HG03439 (cell line): ENCODE measurements around the gene SMG9.

Experiments
- ATAC-seq: cut with Tn5 transposase; IDR thresholded peaks from one replicate; pipeline ENCODE4 v1.9.1; 2021; ENCODE audit warnings: mild to moderate bottlenecking, moderate library complexity; ENCODE audit not compliant: unreplicated experiment

The SMG9 gene

DNA sequence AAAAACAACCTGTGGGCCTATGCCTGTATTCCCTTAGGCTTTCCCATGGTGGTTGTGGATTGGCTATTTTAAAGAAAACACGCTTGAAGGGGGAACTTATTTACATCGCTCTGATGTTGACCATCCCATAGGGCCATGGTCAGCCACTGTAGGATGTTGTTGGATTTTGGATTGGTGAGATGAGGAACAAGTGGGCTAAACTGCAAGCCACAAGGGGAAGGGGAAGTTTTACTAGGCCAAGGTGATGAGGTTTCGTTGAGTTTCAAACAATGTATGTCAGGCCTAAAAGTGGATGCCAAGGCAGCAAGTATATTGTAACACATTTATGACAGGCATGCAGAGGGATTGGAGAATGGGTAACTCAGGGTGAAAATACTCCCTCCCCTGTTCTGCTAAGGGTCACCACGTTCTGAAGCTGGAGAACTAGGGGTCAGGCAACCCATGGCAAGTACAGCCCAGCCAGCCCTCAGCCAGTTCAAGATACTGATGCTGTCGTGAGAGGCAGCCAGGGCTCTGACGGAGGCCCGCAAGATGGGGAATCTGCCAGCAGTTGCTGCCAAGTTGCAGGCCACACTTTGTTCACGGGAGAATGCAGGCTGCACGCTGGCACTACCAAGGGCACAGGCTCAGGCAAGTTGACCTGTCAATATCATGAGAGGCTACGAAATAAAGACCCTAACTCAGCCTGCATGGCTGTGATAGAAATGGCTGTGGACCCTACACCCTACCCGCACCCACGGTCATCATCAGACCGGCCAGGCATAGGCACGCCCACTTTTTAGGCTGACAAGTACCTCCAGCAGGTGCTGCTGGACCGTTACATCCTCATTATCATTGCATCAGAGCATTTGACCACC lies 27.8 kb downstream of the SMG9 start:
- ATAC-seq: no peak

DNA sequence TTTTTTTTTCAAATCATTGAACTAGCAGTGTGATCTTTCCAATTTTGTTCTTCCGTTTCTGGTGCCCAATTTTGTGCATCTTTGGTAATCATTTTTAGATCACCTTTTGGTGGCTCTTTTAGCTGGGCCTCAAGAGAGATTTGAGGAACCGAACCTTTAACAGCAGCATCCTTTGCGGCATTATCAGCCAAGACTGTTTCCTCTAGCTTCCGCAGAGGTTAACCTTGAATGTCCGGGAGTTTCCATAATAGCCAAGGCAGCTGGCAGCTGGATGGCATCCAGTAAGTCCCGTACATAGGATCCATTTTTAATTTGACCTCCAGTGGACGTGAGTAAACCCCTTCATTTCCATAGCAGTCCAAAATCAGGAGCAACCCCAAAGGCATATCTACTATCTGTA lies 29.3 kb downstream of the SMG9 start:
- no peak for ATAC-seq

DNA sequence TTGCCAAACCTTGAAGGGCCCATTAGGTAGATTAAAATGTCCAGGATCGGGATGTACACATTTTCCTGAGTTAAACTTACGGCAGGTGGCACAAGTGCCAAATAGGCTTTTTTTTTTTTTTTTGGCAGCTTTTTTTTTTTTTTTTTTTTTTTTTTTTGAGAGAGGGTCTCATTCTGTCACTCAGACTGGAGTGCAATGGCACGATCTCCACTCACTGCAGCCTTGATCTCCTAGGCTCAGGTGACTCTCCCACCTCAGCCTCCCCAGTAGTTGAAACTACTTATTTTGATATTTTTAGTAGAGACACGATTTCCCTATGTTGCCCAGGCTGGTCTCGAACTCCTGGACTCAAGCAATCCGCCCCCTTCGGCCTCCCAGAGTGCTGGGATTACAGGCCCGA lies 29.9 kb downstream of the SMG9 start:
- ATAC-seq: no peak

DNA sequence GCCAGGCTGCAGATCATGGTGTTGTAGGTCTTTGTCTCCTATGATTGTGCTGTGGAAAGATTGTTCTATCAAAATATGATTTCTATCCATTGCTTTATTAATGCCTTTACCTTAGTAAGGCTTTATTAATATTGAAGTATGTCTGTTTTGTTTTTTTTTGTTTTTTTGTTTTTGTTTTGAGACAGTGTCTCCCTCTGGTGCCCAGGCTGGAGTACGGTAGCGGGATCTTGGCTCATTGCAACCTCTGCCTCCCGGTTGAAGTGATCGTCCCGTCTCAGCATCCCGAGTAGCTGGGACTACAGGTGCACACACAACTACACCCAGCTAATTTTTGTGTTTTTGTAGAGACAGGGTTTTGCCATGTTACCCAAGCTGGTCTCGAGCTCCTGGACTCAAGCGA lies 31.2 kb downstream of the SMG9 start:
- ATAC-seq: no peak

DNA sequence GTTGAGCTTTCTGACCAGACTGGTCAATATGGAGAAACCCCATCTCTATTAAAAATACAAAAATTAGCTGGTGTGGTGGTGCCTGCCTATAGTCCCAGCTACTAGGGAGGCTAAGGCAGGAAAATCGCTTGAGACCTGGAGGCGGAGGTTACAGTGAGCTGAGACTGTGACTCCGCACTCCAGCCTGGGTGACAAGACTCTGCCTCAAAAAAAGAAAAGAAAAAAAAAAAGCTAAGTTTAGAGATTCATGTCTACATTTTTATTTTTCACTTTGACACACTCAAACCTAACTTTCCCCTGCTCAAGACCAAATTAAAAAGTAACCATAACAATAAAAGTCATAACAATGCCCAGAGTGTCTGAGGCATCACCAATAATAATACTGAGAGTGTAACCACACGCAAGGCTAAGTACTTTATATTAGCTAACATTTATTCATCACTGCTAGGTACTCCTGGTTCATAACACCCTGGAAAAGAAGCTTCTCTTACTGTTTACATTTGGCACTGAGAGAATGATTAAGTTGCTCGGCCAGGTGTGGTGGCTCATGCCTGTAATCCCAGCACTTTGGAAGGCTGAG lies 33.2 kb downstream of the SMG9 start:
- no peak for ATAC-seq

DNA sequence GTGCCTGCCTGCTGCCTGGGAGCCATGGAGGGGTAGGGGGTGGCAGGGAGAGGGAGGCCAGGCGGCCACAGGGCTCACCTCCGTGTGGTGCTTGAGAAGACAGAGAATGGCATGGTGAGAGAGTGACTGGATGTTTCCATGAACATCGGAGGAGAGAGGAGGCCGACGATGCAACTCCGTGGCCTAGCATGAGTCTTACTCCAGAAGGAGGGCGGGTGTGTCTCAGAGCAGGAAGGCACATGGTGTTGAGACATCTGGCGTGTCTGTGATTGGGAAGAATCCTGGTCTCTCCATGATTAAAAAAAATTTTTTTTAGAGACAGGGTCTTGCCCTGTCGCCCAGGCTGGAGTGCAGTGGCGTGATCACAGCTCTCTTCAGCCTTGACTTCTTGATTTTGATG lies 33.8 kb downstream of the SMG9 start:
- ATAC-seq: no peak

DNA sequence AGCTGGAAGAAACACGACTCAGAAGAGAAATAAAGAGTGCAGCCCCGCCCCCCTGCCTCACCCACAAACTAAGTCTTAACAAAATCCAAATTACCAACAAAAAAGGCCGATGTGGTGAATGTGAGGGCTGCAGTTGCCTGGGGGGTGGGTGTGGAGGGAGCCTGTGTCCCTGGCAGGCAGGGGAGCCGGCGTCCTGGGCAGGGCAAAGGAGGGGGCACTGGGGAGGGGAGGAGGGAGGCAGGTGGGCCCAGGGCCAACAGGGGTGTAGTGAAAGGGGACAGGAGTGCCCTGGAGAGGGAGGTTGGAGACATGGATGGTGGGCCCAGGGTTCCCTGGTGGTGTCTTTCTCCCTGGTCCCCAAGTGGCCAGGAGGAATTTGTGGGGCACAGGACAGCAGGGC lies 34.8 kb downstream of the SMG9 start:
- ATAC-seq: no peak

DNA sequence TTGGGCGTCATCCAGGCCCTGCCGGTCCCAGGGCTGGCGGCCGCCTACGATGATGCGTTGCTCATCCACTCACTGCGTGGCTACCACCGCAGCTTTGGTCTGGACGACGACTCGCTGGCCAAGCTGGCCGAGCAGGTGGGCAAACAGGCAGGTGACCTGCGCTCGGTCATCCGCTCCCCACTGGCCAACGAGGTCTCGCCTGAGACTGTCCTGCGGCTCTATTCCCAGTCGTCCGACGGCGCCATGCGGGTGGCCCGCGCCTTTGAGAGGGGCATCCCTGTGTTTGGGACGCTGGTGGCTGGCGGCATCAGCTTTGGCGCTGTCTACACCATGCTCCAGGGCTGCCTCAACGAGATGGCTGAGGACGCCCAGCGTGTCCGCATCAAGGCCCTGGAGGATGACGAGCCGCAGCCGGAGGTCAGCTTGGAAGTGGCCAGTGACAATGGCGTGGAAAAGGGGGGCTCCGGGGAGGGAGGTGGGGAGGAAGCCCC lies 35.3 kb downstream of the SMG9 start:
- ATAC-seq: no peak

DNA sequence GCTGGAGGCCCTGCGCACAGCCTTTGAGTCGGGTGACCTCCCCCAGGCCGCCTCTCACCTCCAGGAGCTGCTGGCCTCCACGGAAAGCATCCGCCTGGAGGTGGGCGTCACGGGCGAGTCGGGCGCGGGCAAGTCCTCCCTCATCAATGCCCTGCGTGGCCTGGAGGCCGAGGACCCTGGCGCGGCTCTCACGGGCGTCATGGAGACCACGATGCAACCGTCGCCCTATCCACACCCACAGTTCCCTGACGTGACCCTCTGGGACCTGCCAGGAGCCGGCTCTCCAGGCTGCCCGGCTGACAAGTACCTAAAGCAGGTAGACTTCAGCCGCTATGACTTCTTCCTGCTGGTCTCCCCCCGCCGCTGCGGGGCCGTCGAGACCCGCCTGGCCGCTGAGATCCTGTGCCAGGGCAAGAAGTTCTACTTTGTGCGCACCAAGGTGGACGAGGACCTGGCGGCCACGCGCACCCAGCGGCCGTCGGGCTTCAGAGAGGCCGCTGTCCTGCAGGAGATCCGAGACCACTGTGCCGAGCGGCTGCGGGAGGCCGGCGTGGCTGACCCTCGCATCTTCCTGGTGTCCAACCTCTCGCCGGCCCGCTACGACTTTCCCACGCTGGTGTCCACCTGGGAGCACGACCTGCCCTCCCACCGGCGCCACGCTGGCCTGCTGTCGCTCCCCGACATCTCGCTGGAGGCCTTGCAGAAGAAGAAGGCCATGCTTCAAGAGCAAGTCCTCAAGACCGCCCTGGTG lies 36.0 kb downstream of the SMG9 start:
- no peak for ATAC-seq

DNA sequence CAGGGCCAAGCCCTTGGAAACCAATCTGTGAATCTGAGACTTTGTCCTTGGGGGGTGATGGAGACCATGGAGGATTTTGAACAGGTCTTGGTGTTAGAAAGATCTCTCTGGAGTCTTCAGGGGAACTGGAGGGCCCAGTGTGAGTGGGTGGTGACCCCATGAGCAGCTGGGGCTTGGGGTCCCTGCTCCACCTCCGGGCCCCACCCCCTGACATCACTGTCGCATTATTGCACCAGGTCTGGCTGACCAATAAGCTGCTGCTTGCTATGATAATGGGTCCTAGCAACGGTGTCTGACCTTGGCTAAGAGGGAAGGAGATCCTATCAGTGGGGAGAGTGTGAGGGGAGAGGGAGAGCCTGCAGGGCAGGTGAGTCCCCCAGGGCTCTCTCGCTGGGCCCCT lies 39.0 kb downstream of the SMG9 start, which contains the start of gene IRGC:
Gene IRGC, plus strand, starts transcription at position 301 of the 400 bp plus-strand sequence. CDS start 2,483 bp downstream, outside the sequence.
- ATAC-seq: no peak

DNA sequence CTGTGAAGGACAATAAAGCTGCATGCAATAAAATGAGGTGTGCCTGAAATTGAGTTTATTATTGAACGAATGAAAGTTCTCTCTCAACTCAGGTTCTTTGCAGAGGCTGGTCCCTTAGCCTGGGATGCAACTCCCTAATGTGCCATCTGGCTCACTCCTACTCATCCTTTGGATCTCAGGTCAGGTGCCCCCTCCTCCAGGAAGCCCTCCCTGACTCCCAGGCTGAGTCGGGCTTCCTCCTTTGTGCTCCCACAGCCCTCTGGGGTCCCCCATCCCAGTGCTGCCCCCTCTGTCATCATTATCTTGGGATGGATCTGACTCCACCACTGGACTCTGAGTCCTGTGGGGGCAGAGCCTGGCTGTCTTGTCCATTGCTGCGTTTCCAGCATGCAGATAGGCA lies 41.6 kb downstream of the SMG9 start:
- ATAC-seq: no peak

DNA sequence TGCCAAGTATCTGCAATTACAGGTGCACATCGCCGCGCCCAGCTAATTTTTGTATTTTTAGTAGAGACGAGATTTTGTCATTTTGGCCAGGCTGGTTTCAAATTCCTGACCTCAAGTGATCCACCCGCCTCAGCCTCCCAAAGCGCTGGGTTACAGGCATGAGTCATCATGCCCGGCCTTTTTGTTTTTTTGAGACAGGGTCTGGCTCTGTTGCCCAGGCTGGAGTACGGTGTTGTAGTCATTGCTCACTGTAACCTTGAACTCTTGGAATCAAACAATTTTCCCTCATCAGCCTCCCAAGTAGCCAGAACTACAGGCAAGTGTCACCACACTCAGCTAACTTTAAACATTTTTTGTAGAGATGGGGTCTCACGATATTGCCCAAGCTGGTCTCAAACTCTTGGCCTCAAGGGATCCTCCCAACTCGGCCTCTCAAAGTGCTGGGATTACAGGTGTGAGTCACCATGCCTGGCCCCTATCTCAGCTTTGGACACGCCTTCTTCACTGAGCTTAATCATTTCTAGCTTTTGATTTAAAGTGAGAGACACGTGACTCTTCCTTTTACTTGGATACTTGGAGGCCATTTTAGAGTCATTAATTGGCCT lies 42.9 kb downstream of the SMG9 start:
- no peak for ATAC-seq

DNA sequence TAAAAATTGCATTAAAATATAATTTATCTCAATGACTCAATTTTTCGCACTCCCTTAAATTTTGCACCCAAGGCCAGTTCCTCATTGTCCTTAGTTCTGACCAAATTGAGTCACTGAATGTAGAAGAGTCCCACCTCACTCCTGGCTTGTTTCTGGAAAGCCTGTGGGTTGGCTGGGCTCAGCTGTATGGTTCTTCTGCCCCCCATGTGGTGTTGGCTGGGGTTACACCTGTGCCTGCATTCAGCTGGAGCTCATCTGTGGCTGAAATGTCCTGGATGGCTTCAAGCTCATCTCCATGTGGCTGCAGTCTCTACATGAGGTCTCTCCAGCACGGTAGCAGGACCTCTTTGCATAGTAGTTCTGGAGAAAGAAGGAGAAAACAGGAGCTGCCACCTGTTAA lies 46.0 kb downstream of the SMG9 start:
- ATAC-seq: no peak

DNA sequence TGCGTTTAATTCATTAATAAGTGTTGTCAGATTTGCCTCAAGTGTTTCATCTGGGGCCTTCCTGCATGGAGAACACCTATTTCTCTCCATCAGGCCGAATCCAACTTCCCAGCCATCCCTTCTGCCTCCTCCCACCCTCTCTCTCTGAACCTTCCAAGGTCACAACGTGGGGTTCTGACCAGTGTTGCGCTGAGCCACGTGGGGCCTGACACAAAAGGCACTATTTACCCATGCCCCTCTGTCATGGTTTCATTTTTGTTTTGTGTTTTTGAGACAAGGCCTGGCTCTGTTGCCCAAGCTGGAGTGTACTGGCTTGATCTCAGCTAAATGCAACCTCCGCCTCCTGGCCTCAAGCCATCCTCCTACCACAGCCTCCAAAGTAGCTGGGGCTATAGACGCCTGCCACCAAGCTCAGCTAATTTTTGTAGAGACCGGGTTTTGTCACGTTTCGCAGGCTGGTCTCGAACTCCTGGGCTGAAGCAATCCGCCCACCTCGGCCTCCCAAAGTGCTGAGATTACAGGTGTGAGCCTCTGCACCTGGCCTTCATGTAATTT lies 47.5 kb downstream of the SMG9 start:
- no peak for ATAC-seq

DNA sequence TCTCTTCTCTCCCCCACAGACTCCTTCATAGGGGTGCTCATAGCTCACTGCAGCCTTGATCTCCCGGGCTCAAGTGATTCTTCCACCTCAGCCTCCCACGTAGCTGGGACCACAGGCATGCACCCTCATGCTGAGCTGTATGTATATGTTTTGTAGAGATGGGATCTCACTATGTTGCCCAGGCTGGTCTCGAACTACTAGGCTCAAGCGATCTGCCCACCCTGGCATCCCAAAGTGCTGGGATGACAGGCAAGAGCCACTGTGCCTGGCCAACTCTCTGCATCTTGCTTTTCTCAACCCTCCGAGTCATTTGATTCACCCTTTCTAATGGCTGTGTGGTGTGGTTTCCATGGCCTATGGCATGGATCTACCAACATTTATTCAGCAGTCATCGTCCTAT lies 49.0 kb downstream of the SMG9 start:
- no peak for ATAC-seq

DNA sequence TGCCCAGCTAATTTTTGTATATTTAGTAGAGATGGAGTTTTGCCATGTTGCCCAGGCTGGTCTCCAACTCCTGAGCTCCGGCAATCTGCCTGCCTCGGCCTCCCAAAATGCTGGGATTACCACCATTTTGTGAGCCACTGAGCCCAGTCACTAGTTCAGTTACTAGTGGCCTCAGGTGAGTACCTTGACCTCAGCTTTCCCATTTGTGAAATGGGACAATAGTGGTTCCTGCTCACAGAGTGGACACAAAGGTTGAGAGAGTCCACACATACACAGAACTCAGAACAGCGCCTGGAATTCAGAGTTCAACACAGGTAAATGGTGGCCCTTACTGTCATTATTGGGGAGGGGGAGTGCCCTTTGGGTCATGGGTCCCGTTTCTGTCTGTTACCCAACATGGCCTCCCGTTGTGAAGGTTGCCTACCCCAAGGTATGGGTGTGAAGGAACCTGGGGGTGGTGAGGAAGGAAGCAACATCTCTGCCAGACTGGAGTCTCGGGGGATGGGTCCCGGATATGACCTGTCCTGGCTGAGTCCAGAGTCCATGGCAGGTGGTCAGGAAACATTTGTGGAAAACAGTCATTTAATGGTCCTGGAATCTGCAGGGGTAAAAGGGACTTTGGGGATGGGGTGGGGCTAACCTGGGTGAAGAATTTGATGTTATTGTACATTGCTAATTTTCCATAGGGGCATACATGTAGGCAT lies 50.6 kb downstream of the SMG9 start:
- no peak for ATAC-seq

DNA sequence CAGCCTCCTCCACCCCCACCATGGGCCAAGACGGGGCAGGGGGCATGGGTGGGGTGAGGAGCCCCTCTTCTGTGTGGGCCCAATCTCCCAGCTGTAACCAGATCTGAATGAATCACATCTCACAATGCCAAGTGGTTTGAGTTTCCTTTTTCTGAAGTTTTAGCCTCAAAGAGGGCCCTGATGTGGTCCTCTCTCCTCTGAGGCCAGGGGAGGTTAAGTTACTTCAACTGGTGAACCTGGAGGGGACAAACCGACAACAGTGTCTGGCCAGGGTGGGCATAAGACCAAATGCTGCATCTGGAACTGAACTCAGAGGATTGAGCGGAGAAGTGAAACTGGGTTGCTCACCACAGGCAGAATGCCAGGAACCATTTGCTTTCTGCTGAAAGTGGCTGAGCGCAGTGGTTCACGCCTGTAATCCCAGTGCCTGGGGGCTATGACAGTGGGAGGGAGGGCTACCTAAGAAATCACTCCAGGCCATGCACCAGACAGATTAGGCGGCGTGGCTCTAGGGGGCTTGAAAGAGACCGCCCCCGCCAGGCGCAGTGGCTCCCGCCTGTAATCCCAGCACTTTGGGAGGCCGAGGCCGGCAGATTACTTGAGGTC lies 54.3 kb downstream of the SMG9 start:
- no peak for ATAC-seq

DNA sequence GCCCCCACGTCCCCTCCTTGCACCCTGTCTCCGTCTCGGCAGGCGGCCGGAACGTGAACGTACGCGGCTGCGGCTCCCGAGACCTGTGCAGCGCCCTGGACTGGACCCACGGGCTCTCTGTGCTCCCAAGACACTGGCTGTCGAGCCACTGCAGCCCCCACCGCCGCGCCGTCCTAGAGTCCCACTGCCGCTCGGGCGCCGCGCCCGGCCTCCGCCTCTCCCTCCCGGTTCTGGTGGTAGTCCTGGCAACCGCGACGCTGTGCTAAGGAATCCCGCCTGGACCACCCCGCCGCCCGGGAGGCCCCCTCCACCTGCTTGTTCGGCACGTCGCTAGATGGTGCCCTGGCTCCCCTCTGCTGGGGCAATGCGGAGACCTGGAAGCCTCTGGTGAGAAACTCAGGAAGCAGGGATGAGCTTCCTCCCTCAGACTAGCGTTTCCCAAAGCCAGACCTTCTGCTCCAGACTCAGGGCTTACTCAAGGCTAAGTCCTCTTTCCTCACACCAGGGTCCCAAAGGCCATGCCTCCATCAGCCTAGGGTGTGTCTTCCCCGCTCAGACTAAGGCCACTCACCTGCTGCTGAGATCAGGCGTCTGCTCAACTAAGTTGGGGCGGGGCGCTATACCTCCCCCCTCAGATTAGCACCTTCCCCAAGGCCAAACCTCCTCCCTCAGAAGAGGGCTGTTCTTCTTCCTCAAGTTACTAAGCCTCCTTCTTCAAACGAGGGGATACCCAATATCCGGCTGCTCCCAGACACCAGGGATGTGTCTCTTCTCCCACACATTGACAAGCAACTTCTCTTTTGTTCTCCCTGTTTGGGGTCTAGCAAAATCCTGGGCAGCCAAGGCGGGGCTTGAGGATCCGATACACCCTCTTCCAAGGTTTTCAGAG lies 55.0 kb downstream of the SMG9 start:
- ATAC-seq: no peak

DNA sequence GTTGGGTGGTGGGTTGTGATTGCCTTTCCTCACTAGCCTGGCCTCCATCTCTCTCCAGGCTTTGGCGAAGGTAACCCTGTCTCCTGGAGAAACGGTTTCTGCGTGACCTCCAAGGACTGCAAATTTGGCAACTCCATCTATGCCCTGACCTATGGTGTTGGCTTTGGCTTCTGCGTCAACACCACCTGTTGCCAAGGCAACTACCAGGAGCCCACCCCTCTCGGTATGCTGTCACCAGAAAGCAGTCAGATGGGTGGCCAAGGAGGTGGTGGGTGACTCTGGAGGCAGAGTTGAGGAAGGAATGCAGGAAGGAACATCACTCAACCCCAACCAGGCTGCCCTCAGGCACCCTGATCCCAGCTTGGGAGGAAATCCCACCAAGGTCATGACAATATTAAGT lies 57.5 kb downstream of the SMG9 start:
- ATAC-seq: no peak
